Endodermal cell (in vitro differentiated cells): ENCODE results near the gene SAC3D1. TPM values are rescaled to one million over a fixed set of nuclear protein-coding genes. Genes with fewer than 3 reads are reported as not detected.

Experiments
- DNase-seq: peaks from one replicate; pipeline ENCODE4 v3.0.0-alpha.2; 2017
- H3K27ac ChIP-seq: 2 replicates; pipeline ENCODE4 v1.5.1; 2013; ENCODE audit warnings: mild to moderate bottlenecking, low read depth, low read length, moderate library complexity
- H3K27me3 ChIP-seq: 2 replicates; pipeline ENCODE4 v1.6.1; 2013; ENCODE audit warnings: mild to moderate bottlenecking, low read length, moderate library complexity; ENCODE audit not compliant: insufficient read depth, control insufficient read depth, poor library complexity, severe bottlenecking
- H3K36me3 ChIP-seq: 2 replicates; pipeline ENCODE4 v1.7.0; 2013; ENCODE audit warnings: mild to moderate bottlenecking, low read length, moderate library complexity; ENCODE audit not compliant: control insufficient read depth, insufficient read depth
- H3K4me1 ChIP-seq: one replicate; pipeline ENCODE4 v1.7.0; 2013; ENCODE audit warnings: low read length; ENCODE audit not compliant: control insufficient read depth, insufficient read depth
- H3K4me3 ChIP-seq: 2 replicates; pipeline ENCODE4 v1.5.1; 2013; ENCODE audit warnings: mild to moderate bottlenecking, low read length, moderate library complexity
- H3K9ac ChIP-seq: 2 replicates; pipeline ENCODE4 v1.6.1; 2013; ENCODE audit warnings: mild to moderate bottlenecking, low read length, moderate library complexity; ENCODE audit not compliant: poor library complexity, severe bottlenecking; ENCODE audit errors: extremely low read depth
- H3K9me3 ChIP-seq: 2 replicates; pipeline ENCODE4 v1.6.1; 2013; ENCODE audit warnings: mild to moderate bottlenecking, low read length, moderate library complexity; ENCODE audit not compliant: control insufficient read depth
- H3K27ac Mint-ChIP-seq: 2 replicates; pipeline ENCODE4 v1.8.0; 2020; ENCODE audit warnings: mixed read lengths
- H3K27me3 Mint-ChIP-seq: 2 replicates; pipeline ENCODE4 v1.8.0; 2021; ENCODE audit warnings: mild to moderate bottlenecking, mixed read lengths; ENCODE audit not compliant: insufficient read depth
- H3K36me3 Mint-ChIP-seq: 2 replicates; pipeline ENCODE4 v1.8.0; 2020; ENCODE audit warnings: low read depth, mixed read lengths
- H3K4me1 Mint-ChIP-seq: 2 replicates; pipeline ENCODE4 v1.8.0; 2020; ENCODE audit warnings: mixed read lengths
- H3K4me3 Mint-ChIP-seq: 2 replicates; pipeline ENCODE4 v1.8.0; 2020; ENCODE audit warnings: mild to moderate bottlenecking, moderate library complexity, mixed read lengths
- H3K9me3 Mint-ChIP-seq: 2 replicates; pipeline ENCODE4 v1.8.0; 2020; ENCODE audit warnings: mild to moderate bottlenecking, mixed read lengths
- WGBS, 2 experiments: methylation state at CpG; one replicate each; pipeline versions ENCODE4 v1.1.5 to v1.1.7; 2013; ENCODE audit warnings: missing lambda C conversion rate in 2 of 2, mixed read lengths in 1 of 2; ENCODE audit not compliant: insufficient coverage in 1 of 2, insufficient read length in 1 of 2; 5-methylcytosine and 5-hydroxymethylcytosine counted together
- total RNA-seq, 2 donors: library from RNA; stranded (reverse); fragmentation: NEBNext Ultra II Directional in 1 of 2; extraction: Animal tissue kit (Norgen Biotek cat#: 25700) in 1 of 2; gene quantifications; 2 replicates in 1 of 2; 3 replicates in 1 of 2; pipeline ENCODE4 v1.2.1, GENCODE V29; 2021
- TF ChIP-seq, protein P1 (sequence below): fragments of 200-600 bp; sonication (generic); conservative IDR thresholded peaks from 2 replicates; pipeline ENCODE4 v1.5.0; 2021; ENCODE audit warnings: antibody characterized with exemption, mild to moderate bottlenecking

Gene SAC3D1
- total RNA-seq, 2 donors from 2014 or later, result 11.4 to 12.0 TPM

DNA sequence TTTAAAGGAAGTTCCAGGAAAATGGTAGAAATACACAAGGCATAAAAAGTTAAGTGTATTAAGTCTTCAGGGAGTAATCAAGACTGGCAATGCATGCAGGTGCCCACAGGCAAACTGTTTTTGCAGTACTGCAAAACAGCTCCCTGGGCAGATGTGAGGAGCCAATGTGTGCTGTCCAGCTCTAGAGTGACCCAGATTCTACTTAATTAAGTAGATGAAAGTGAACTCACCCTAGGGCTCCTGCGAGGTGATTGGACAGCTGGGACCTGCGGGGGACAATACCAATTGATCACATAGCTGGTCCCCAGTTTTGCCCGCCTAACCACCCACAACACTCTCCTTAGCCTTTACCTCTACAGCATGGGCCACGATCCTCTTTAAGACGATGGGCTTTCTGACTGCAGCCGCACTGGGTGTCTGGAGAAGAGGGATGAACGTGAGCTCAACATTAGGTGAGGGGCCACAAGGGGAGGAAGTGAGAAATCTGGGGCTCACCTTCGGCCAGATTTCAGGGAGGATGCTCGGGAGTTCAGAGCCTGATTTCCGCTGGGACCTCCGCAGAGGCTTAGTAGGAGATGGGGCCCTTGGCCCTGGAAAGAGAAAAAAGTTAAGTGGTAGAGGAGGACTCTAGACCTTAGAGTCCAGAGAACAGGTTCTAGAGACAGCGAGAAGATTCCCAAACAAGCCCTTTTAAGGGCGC lies 42.3 kb downstream of the SAC3D1 start:
- no peaks in the 10 kb centered on the region for H3K4me1 ChIP-seq
- no peaks in the 10 kb centered on the region for H3K27me3 Mint-ChIP-seq
- 2 to 5% methylated on average over 8 to 13 of the region's 13 CpGs for WGBS, 2 experiments
- H3K27ac ChIP-seq, result no peak overlapping the region
- DNase-seq, result no peak
- peak overlapping the region; percentile 98 for H3K27ac Mint-ChIP-seq
- H3K9me3 ChIP-seq, result no peaks in the 10 kb centered on the region
- H3K9ac ChIP-seq, result peak overlapping the region; percentile 89
- peak overlapping the region; percentile 91 for H3K4me3 Mint-ChIP-seq
- H3K4me3 ChIP-seq, result peak overlapping the region; percentile 99
- H3K4me1 Mint-ChIP-seq, result peaks cover 6% of the 10 kb centered on the region
- H3K9me3 Mint-ChIP-seq, result no peaks in the 10 kb centered on the region
- peaks cover 42% of the 10 kb centered on the region for H3K36me3 Mint-ChIP-seq
- H3K36me3 ChIP-seq, result peaks cover 55% of the 10 kb centered on the region
- TF ChIP-seq, protein P1, sequence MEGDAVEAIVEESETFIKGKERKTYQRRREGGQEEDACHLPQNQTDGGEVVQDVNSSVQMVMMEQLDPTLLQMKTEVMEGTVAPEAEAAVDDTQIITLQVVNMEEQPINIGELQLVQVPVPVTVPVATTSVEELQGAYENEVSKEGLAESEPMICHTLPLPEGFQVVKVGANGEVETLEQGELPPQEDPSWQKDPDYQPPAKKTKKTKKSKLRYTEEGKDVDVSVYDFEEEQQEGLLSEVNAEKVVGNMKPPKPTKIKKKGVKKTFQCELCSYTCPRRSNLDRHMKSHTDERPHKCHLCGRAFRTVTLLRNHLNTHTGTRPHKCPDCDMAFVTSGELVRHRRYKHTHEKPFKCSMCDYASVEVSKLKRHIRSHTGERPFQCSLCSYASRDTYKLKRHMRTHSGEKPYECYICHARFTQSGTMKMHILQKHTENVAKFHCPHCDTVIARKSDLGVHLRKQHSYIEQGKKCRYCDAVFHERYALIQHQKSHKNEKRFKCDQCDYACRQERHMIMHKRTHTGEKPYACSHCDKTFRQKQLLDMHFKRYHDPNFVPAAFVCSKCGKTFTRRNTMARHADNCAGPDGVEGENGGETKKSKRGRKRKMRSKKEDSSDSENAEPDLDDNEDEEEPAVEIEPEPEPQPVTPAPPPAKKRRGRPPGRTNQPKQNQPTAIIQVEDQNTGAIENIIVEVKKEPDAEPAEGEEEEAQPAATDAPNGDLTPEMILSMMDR, result no peak
- no peaks in the 10 kb centered on the region for H3K27me3 ChIP-seq

DNA sequence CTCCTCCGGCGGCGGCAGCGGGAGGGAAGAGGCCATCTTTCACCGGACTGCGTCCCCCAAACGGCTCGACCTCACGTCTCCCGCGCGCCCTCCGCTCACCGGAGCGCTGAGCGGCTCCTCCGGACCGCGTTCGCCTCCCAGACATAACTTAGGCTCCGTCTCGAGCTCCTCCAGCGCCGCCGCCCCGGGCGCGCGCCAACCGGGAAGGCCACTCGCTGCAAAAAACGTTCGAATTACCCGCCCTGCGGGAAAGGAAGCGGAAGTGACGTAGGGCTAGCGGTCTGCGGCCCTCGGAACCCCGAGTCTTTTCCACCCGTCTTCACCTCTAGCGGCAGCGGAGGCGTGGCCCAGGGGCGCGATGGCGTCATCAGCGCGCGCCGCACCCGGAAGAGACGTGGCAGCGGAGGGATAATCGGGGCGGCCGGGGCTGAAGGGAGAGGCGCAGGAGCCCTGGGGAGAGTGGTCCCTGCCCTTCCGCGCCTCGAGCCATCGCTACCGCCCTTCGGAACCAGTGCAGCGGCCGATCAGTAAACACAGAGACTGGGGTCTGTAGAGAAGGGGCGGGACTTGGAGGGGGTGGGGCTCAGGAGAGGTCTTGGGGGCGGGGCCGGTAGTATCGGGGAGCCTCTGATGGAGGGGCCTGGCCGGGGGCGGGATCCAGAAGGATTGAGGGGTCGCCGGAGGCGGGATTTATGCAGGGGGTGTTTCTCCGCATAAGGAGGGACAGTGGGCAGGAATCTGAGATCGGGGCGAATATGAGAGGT lies 43.0 kb downstream of the SAC3D1 start, which contains the start of the genes CDCA5 and ZFPL1:
Gene CDCA5, minus strand, starts transcription at position 207 of the 764 bp plus-strand sequence. Its CDS starts 62 bp downstream, at position 145.
Gene ZFPL1, plus strand, starts transcription at position 389 of the 764 bp plus-strand sequence. CDS start 477 bp downstream, outside the sequence.
- 0% methylated on average over 41 to 79 of the region's 79 CpGs for WGBS, 2 experiments
- H3K27me3 Mint-ChIP-seq, result no peaks in the 10 kb centered on the region
- peaks cover 6% of the 10 kb centered on the region for H3K4me1 Mint-ChIP-seq

More for the DNA sequence above, 43.0 kb downstream of the SAC3D1 start, which contains the start of the genes CDCA5 and ZFPL1:
- no peaks in the 10 kb centered on the region for H3K9me3 ChIP-seq
- Mint-ChIP-seq H3K4me3 (peak within 1 kb of the TSS; percentile 91), H3K9me3 (no peaks in the 10 kb centered on the region), H3K27ac (peak within 1 kb of the TSS; percentile 98), H3K36me3 (peaks cover 44% of the 10 kb centered on the region)
- H3K9ac ChIP-seq, result peak within 1 kb of the TSS; percentile 89
- peak within 1 kb of the TSS; percentile 50 for H3K27ac ChIP-seq
- DNase-seq, result peak; percentile 97
- H3K36me3 ChIP-seq, result peaks cover 55% of the 10 kb centered on the region
- H3K4me1 ChIP-seq, result no peaks in the 10 kb centered on the region
- TF ChIP-seq, protein P1, result no peak
- H3K4me3 ChIP-seq, result peak within 1 kb of the TSS; percentile 99
- H3K27me3 ChIP-seq, result no peaks in the 10 kb centered on the region
